Keratinocyte (primary cell): ENCODE measurements around the gene CNPY1. TPM values are rescaled to one million over a fixed set of nuclear protein-coding genes. Genes with fewer than 3 reads are reported as not detected.

ENCODE experiments used
- DNase-seq: peaks from one replicate; pipeline ENCODE4 v3.0.0-alpha.2; 2011; ENCODE audit warnings: low read depth, missing footprints, low spot score
- FAIRE-seq: peaks from 2 replicates; lab custom pipeline; 2011; peaks lifted over from hg19 to GRCh38; lab: Jason Lieb, UNC
- H2AFZ ChIP-seq: 2 replicates; pipeline ENCODE4 v1.6.0; 2012; ENCODE audit warnings: low read length, control low read depth, inconsistent platforms; ENCODE audit not compliant: control insufficient read depth
- H3K27ac ChIP-seq: 2 replicates; pipeline ENCODE4 v1.5.1; 2011; ENCODE audit warnings: low read length; ENCODE audit not compliant: control insufficient read depth, insufficient read depth
- H3K27me3 ChIP-seq: 3 replicates; pipeline ENCODE4 v1.6.0; 2011; ENCODE audit warnings: low read length; ENCODE audit not compliant: control insufficient read depth, insufficient read depth; ENCODE audit errors: extremely low read depth
- H3K36me3 ChIP-seq, 2 experiments: 2 replicates in 1 of 2; 3 replicates in 1 of 2; pipeline ENCODE4 v1.5.1; 2011; ENCODE audit warnings: low read length in 2 of 2, mild to moderate bottlenecking in 1 of 2; ENCODE audit not compliant: control insufficient read depth in 2 of 2, insufficient read depth in 2 of 2; ENCODE audit errors: extremely low read depth in 1 of 2
- H3K4me1 ChIP-seq: 3 replicates; pipeline ENCODE4 v1.5.1; 2011; ENCODE audit warnings: low read length; ENCODE audit not compliant: control insufficient read depth, insufficient read depth; ENCODE audit errors: extremely low read depth
- H3K4me2 ChIP-seq: 3 replicates; pipeline ENCODE4 v1.6.0; 2011; ENCODE audit warnings: low read depth, low read length; ENCODE audit not compliant: control insufficient read depth, insufficient read depth; ENCODE audit errors: extremely low read depth
- H3K4me3 ChIP-seq, 3 experiments: fragments of 200-600 bp in 1 of 3; sonication (generic) in 1 of 3; 2 replicates in 2 of 3; 3 replicates in 1 of 3; pipeline ENCODE4 v1.5.1; 2011 to 2016; ENCODE audit warnings: low read length in 3 of 3, mild to moderate bottlenecking in 3 of 3, control low read depth in 2 of 3, inconsistent platforms in 1 of 3, low read depth in 1 of 3, mixed read lengths in 1 of 3, mixed run types in 1 of 3, moderate library complexity in 1 of 3; ENCODE audit not compliant: control insufficient read depth in 2 of 3, insufficient read depth in 2 of 3; ENCODE audit errors: extremely low read depth in 1 of 3
- H3K79me2 ChIP-seq: 2 replicates; pipeline ENCODE4 v1.6.0; 2012; ENCODE audit warnings: low read length; ENCODE audit not compliant: control insufficient read depth, insufficient read depth
- H3K9ac ChIP-seq: 3 replicates; pipeline ENCODE4 v1.6.0; 2011; ENCODE audit warnings: low read length; ENCODE audit not compliant: control insufficient read depth, insufficient read depth; ENCODE audit errors: extremely low read depth
- H3K9me1 ChIP-seq: 3 replicates; pipeline ENCODE4 v1.6.0; 2011; ENCODE audit warnings: low read length; ENCODE audit not compliant: control insufficient read depth, insufficient read depth; ENCODE audit errors: extremely low read depth
- H3K9me3 ChIP-seq: 2 replicates; pipeline ENCODE4 v1.5.1; 2012; ENCODE audit warnings: low read depth, low read length; ENCODE audit not compliant: control insufficient read depth
- H4K20me1 ChIP-seq: 3 replicates; pipeline ENCODE4 v1.6.0; 2011; ENCODE audit warnings: low read length; ENCODE audit not compliant: control insufficient read depth, insufficient read depth; ENCODE audit errors: extremely low read depth
- CTCF ChIP-seq, 3 experiments: IDR thresholded peaks in 1 of 3; conservative IDR thresholded peaks in 1 of 3; optimal IDR thresholded peaks in 1 of 3; 2 replicates in 2 of 3; 3 replicates in 1 of 3; pipeline versions ENCODE3 to v1.5.1; 2011; ENCODE audit warnings: low read length in 3 of 3, mild to moderate bottlenecking in 3 of 3, moderate library complexity in 2 of 3, control low read depth in 1 of 3, inconsistent platforms in 1 of 3; ENCODE audit not compliant: insufficient read depth in 2 of 3; ENCODE audit errors: extremely low read depth in 1 of 3
- EZH2 ChIP-seq: IDR thresholded peaks from one replicate; pipeline ENCODE4 v1.6.1; 2012; ENCODE audit warnings: inconsistent platforms, mild to moderate bottlenecking, low read length, moderate library complexity
- dilution Hi-C: fragments of 300-500 bp; cut with MboI; formaldehyde crosslinking; loops from one replicate; pipeline ENCODE4 v1.7.0; 2020; ENCODE audit warnings: low sequenced_read_pairs; ENCODE audit not compliant: extremely low pct_ligation_motif_present
- polyA plus RNA-seq, 5 experiments: library from polyadenylated mRNA; depleted of rRNA in 3 of 5; stranded (reverse) in 3 of 5; stranded (forward) in 1 of 5; unstranded in 1 of 5; fragments of >200 nt; gene quantifications; 1 replicate in 1 of 5; 2 replicates in 3 of 5; 3 replicates in 1 of 5; pipeline versions ENCODE4 v1.2.1 to v1.2.3, GENCODE V29; 2011 to 2012; ENCODE audit warnings: missing spikeins in 2 of 5, low read depth in 1 of 5, low replicate concordance in 1 of 5

CNPY1 gene
- polyA plus RNA-seq, 1 donor (not counting 4 experiments of a cell fraction or from before 2014, with no cell fraction given), result not detected

- no peak overlapping the region for H2AFZ ChIP-seq
- H3K9ac ChIP-seq, result no peak overlapping the region
- dilution Hi-C loops, result no loop called here
- no peaks in the 10 kb centered on the region for H3K9me3 ChIP-seq
- H3K36me3 ChIP-seq, result no peaks in the 10 kb centered on the region
- no peaks in the 10 kb centered on the region for H3K4me1 ChIP-seq
- peaks cover 14% of the 10 kb centered on the region for H3K27me3 ChIP-seq
- DNase-seq (no peak), FAIRE-seq (no peak)
- no peak overlapping the region for H3K27ac ChIP-seq
- H3K4me3 ChIP-seq, result no peak overlapping the region
- no peaks in the 10 kb centered on the region for H3K79me2 ChIP-seq
- no peaks in the 10 kb centered on the region for H4K20me1 ChIP-seq
- TF ChIP-seq CTCF (optimal IDR thresholded peaks at IDR 0.05 in 1 of 3, IDR thresholded peaks at IDR 0.05 in 1 of 3, conservative IDR thresholded peaks at IDR 0.05 in 1 of 3; ENCODE audit: extremely low read depth in 1 of 3, insufficient read depth in 2 of 3, low read length in 3 of 3), result no peak
- TF ChIP-seq EZH2, result no peak
- no peaks in the 10 kb centered on the region for H3K9me1 ChIP-seq
- H3K4me2 ChIP-seq, result no peak overlapping the region
These were observed 57.1 kb downstream of the CNPY1 start for GRCh38 chr7:155489158-155489840.

GRCh38 chr7:155488483-155489127 is 57.8 kb downstream of the CNPY1 start:
- Histone ChIP-seq H3K27ac (no peak overlapping the region), H3K79me2 (no peaks in the 10 kb centered on the region), H3K9ac (no peak overlapping the region), H3K36me3 (no peaks in the 10 kb centered on the region), H3K9me1 (no peaks in the 10 kb centered on the region), H2AFZ (no peak overlapping the region), H3K4me2 (no peak overlapping the region), H4K20me1 (no peaks in the 10 kb centered on the region), H3K9me3 (no peaks in the 10 kb centered on the region), H3K4me1 (peaks cover 2% of the 10 kb centered on the region), H3K4me3 (no peak overlapping the region), H3K27me3 (peaks cover 16% of the 10 kb centered on the region)
- dilution Hi-C loops, result no loop called here
- no peak for TF ChIP-seq CTCF (optimal IDR thresholded peaks at IDR 0.05 in 1 of 3, IDR thresholded peaks at IDR 0.05 in 1 of 3, conservative IDR thresholded peaks at IDR 0.05 in 1 of 3; ENCODE audit: extremely low read depth in 1 of 3, insufficient read depth in 2 of 3, low read length in 3 of 3)
- no peak for TF ChIP-seq EZH2
- DNase-seq (no peak), FAIRE-seq (no peak)
